ENCODE measurements around the gene MTTP.

GRCh38 chr4:99610605-99611175 is 36.1 kb downstream of the MTTP start:
- TF ChIP-seq CTCF (IDR thresholded peaks at IDR 0.05), result no peak
- TF ChIP-seq POLR2A (IDR thresholded peaks at IDR 0.05), result no peak
- TF ChIP-seq POLR2AphosphoS5 (IDR thresholded peaks at IDR 0.05), result no peak
